HuH-7.5 (cell line): ENCODE results near the gene ADRA2B.
"Not testable (repeated sequence)": the region's sequence is repeated elsewhere in the genome, so short reads cannot be mapped to it uniquely, and the experiment has no call there.

ENCODE experiments used
- DNase-seq: peaks from one replicate; pipeline ENCODE4 v3.0.0; 2011; ENCODE audit warnings: low spot score

Gene ADRA2B

GRCh38 chr2:96116424-96116878 lies at the start of gene ADRA2B:
ADRA2B (minus strand) TSS chr2:96116571; CDS start chr2:96116149, 422 bp downstream.
- peak; percentile 82 for DNase-seq

GRCh38 chr2:96164459-96165184 lies 48.3 kb upstream of the ADRA2B start:
- no peak for DNase-seq

DNA sequence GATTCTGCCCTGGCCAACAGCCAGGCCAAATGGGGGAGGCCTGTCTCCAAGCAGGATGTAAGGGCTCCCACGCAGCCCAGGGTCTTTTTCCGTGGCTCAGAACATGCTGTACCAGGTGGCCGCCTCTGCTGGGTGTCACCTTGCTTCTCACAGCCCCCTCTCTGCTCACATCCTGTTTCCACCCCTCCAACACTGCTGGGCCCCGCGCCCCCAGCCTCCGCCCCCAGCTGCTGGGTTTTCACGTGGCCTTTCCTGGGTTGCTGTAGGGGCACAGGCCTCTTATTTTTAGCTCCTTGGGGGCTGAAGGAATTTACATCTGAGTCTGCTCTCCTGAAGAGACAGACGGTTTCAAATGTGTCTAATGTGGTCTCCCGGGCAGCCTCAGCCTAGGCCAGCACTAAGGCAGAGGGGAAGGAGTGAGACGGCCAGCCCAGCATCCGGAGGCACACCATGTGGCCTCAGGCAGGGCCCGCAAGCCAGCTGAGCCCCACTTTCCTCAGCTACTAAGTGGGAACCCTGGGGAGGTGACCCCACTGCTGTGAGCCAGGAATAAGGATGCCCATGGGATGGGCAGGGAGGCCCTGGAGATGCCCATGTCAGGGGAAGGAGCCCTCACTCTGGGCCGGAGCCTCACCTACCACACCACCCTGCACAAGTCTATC lies 47.5 kb upstream of the ADRA2B start:
- DNase-seq: no peak

DNA sequence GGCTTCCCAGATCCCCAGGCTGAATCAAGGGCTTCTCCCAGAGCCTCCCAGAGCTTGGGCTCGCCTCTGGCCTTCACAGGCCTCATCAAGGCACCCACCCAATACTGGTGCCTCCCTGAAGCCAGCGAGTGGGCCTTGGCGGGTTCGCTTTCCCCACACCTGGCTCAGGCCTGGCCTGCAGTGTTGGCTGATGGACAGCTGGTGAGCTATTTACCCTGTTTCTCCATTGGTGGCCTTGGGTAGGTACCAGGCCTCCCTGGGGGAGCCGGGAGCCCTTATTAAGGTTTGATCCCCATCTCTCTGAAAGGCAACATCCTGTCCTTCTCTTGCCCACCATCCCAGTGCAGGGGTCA lies 47.0 kb upstream of the ADRA2B start:
- no peak for DNase-seq

DNA sequence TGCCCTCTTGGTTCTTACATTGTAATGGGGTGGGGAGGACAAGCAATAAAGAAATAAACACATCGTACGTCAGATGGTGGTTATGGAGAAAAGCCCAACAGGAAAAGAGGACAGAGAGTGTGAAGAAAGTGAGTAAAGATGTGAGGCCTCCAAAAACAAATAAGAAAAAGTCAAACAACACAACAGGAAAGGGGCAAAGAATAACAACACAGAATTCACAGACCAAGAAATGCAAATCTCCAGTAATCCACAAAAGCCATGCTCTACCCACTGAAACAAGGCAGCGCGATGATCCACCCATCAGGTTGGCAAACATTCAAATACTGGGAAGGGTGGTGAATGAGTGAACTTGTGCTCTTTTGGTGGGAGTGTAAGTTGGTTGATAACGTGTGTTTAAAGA lies 45.5 kb upstream of the ADRA2B start:
- DNase-seq: no peak

GRCh38 chr2:96160366-96160765 lies 44.0 kb upstream of the ADRA2B start:
- DNase-seq: not testable (repeated sequence)

GRCh38 chr2:96159084-96159830 lies 42.9 kb upstream of the ADRA2B start:
- DNase-seq: no peak

GRCh38 chr2:96158554-96158940 lies 42.2 kb upstream of the ADRA2B start:
- DNase-seq: no peak

DNA sequence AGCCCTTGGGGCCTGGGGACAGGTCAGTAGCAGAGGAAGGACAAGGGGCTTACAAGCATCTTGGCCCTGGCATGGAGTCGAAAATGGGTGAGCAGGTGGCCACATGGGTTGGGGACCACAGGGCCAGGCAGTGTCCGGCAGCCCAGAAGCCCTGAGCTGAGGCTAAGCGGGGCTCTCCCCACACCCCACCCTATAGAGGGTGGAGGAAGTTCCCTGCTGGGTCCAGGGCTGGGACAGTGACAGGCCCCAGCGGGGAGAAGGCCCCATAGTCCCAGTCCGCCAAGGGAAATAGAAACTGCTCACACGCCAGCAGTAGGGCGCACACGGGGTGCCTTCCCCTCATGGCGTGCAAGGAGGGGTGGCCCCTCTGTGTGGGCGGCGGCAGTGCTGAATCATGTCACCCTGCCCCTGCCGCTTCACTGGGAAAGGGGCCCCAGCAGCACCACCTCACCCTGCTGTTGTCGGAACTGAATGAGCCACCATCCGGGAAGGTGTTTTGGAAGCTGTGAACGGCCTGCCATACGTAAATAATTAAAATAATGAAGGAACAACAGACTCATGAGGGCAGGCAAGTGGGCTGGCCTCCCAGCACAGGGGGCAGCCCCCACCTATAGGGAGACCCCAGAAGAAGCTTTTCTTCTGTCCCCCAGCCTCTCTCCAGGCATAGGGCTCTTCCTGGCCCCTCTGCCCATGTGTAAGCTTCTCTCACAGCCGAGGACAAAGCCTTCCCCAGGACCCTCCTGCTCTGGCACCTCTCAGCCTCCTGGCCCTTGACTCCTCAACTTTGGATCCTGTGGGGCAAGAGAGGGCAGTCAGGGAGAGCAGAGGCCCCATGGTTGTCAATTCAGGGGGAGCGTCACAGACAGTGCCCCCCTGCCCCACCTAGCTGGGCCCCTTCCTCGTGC lies 41.5 kb upstream of the ADRA2B start:
- DNase-seq: no peak

- DNase-seq: no peak
Observed at GRCh38 chr2:96156926-96157648, 40.7 kb upstream of the ADRA2B start.

DNA sequence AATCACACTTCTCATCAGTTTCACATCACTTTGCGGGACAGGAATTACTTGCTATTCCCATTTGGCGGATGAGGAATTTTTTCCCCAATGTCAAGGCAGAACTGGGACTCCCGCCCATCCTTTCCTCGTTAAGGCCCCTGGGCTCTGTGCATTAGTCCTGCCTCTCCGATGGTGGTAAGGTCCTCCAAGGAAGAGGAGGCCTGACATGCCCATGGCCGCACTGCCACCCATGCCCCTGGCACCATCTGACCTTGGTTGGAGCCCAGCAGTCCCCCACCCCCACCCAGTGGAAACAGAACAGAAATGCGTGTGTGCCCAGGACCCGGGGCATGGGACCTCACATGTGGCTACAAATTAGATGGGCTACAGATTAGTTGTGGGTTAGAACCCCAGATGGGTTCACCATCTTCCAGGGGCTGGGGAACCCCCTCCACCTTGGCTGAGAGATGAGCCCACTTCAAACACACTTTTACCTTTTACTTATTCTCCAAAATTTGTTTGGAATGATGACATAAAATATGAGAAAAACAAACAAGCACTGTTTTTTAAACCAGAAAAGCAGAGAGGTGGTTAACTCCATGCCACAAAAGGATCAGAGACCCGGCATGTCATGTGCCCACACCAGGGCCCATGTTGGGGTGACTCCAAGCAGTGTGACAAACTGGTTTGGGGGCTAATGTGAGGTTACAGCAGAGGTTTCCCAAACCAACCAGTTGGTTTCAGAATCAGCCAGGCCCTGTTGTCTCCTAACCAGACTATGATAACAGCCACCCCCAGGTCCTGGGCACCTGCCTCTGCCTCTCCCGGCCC lies 39.8 kb upstream of the ADRA2B start:
- no peak for DNase-seq

GRCh38 chr2:96154506-96155380 lies 38.4 kb upstream of the ADRA2B start:
- no peak for DNase-seq

DNA sequence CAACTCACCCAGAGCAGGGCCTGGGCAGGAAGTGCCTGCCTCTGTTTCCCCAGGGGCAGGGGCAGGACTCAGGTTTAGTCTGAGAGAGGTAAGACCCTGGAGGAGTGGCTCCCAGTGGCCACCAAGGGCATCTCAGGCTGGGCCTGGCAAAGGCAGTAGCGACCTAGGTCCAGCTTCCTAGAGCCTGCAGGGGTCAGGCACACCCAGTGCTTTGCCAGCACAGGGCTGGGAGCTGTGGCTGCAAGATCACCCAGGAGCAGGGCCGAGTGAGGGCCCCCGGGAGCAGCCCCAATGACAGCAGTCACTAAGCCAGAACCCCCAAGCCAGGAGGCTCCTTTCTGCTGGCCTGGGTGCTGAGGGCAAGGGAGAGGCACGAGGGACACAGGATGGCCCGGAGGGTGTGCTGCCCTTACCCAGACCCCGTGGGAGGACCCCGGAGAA lies 37.6 kb upstream of the ADRA2B start:
- DNase-seq: peak; percentile 8

- peak; percentile 2 for DNase-seq
Observed at GRCh38 chr2:96153291-96153713, 36.9 kb upstream of the ADRA2B start.

DNA sequence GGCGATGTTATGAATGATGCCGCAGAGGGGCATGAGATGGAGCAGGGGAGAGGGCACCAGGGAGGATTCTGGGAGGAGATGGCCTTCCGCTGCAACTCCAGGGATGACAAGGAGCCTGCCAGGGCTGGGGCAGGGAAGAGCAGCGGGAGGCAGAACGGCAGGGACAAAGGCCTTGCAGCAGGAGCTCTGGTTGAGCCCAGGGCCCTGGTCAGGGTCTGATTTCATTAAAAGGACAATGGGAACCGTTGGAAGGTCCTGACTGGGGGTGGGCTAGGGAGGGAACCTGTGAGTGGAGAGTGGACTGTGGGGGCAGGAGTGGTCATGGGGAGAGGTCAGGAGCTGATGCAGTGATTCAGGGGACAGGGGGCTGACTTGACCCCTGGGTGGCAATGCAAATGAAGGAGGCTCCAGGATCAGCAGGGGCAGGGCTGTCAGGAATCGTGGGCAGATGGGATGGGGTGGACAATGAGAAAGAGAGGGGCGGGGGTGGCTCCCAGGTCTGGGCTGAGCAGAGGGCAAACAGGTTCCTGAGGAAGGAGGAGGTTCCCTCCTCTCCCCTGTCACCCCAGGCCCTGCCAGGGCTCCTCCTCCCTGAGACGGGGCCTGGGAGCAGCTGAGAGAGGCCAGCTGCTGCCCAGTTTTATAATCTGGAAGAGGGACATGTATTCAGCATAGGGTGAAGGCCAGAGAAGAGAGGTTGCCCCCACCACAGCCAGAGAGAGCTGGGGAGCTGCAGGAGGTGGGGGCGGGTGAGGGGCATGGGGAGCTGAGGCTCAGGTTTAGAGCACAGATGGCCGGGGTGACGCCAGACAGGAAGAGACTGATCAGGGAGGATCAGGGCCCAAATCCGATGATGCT lies 36.2 kb upstream of the ADRA2B start:
- peak; percentile 8 for DNase-seq

- no peak for DNase-seq
Observed at GRCh38 chr2:96151595-96152303, 35.4 kb upstream of the ADRA2B start.

GRCh38 chr2:96150791-96151594 lies 34.6 kb upstream of the ADRA2B start:
- DNase-seq: no peak
